GM12891 (cell line): Measurements from ENCODE around the gene WDR1.

Source experiments
- POLR2A ChIP-seq: IDR thresholded peaks from 2 replicates; pipeline ENCODE4 v1.6.1; 2011; ENCODE audit warnings: low read depth, low read length, control low read depth
- POLR2AphosphoS5 ChIP-seq: IDR thresholded peaks from 2 replicates; pipeline ENCODE4 v1.6.1; 2011; ENCODE audit warnings: low read depth, low read length, control low read depth
- POU2F2 ChIP-seq: IDR thresholded peaks from 2 replicates; pipeline ENCODE4 v1.6.1; 2011; ENCODE audit warnings: low read depth, mild to moderate bottlenecking, control low read depth, low read length, moderate library complexity
- SPI1 ChIP-seq: IDR thresholded peaks from 2 replicates; pipeline ENCODE4 v1.6.1; 2011; ENCODE audit warnings: low read depth, low read length, control low read depth

GRCh38 chr4:10129196-10130177, 12.9 kb upstream of the WDR1 start:
- TF ChIP-seq POU2F2 (no peak), POLR2AphosphoS5 (no peak), POLR2A (no peak), SPI1 (no peak)
